NT2/D1 (cell line): ENCODE measurements around the gene SPATA20.

ENCODE experiments used
- SUZ12 ChIP-seq: IDR thresholded peaks from 2 replicates; pipeline ENCODE4 v1.6.1; 2011; ENCODE audit not compliant: insufficient read length, insufficient read depth; ENCODE audit errors: extremely low read depth
- YY1 ChIP-seq: IDR thresholded peaks from 2 replicates; pipeline ENCODE4 v1.6.1; 2011; ENCODE audit not compliant: insufficient read length, insufficient read depth

GRCh38 chr17:50541402-50541715 lies 5.6 kb upstream of the SPATA20 start:
- no peak for TF ChIP-seq SUZ12
- no peak for TF ChIP-seq YY1
